HepG2 (cell line): ENCODE measurements around the gene MUL1. TPM values are rescaled to one million over a fixed set of nuclear protein-coding genes. Genes with fewer than 3 reads are reported as not detected.
A peak's percentile ranks its signal among the peaks of the same experiment; 100 is the strongest.

Experiments
- ATF7-NPFF ChIP-seq: sonication (generic); formaldehyde crosslinking; IDR thresholded peaks from 2 replicates; pipeline ENCODE4 v1.8.1; 2023; ENCODE audit warnings: mild to moderate bottlenecking, low read depth, missing genetic modification reagents, moderate library complexity
- IRF2 ChIP-seq: IDR thresholded peaks from 2 replicates; pipeline ENCODE4 v1.6.1; 2018; ENCODE audit warnings: missing genetic modification reagents, missing compliant biosample characterization
- NCOR1 ChIP-seq: fragments of 200-600 bp; sonication (generic); IDR thresholded peaks from 2 replicates; pipeline ENCODE4 v1.7.0; 2017; ENCODE audit warnings: antibody characterized with exemption, low read length, borderline replicate concordance
- NR1H2 ChIP-seq: sonication (generic); formaldehyde crosslinking; IDR thresholded peaks from 2 replicates; pipeline ENCODE4 v1.8.1; 2022; ENCODE audit warnings: low read depth, missing genetic modification reagents, borderline replicate concordance
- PHF8 ChIP-seq: sonication (generic); formaldehyde crosslinking; IDR thresholded peaks from 2 replicates; pipeline ENCODE4 v1.5.0; 2020; ENCODE audit warnings: missing genetic modification reagents
- PRDM10 ChIP-seq: sonication (generic); formaldehyde crosslinking; IDR thresholded peaks from 2 replicates; pipeline ENCODE4 v1.4.0; 2020; ENCODE audit warnings: low read depth, missing genetic modification reagents
- RBFOX2 ChIP-seq: fragments of 200-400 bp; formaldehyde crosslinking; IDR thresholded peaks from 2 replicates; pipeline ENCODE4 v1.6.1; 2017; ENCODE audit warnings: low read depth, mild to moderate bottlenecking, low read length
- TGIF2 ChIP-seq: IDR thresholded peaks from 2 replicates; pipeline ENCODE4 v1.6.1; 2016; ENCODE audit warnings: control low read depth, missing compliant biosample characterization
- ZGPAT ChIP-seq: IDR thresholded peaks from 2 replicates; pipeline ENCODE4 v1.6.1; 2016; ENCODE audit warnings: mild to moderate bottlenecking
- ZHX1 ChIP-seq: sonication (generic); formaldehyde crosslinking; IDR thresholded peaks from 2 replicates; pipeline ENCODE4 v1.8.1; 2022; ENCODE audit warnings: low read depth, mild to moderate bottlenecking, missing genetic modification reagents
- ZNF296 ChIP-seq: sonication (generic); formaldehyde crosslinking; conservative IDR thresholded peaks from 2 replicates; pipeline ENCODE4 v1.5.0; 2020; ENCODE audit warnings: mild to moderate bottlenecking, missing genetic modification reagents
- ZNF605 ChIP-seq: sonication (generic); formaldehyde crosslinking; IDR thresholded peaks from 2 replicates; pipeline ENCODE4 v1.8.0; 2022; ENCODE audit warnings: mild to moderate bottlenecking, missing genetic modification reagents
- ZNF713 ChIP-seq: sonication (generic); formaldehyde crosslinking; IDR thresholded peaks from 2 replicates; pipeline ENCODE4 v1.4.0; 2020; ENCODE audit warnings: mild to moderate bottlenecking, missing genetic modification reagents
- ZNF747 ChIP-seq: sonication (generic); formaldehyde crosslinking; IDR thresholded peaks from 2 replicates; pipeline ENCODE4 v1.8.1; 2023; ENCODE audit warnings: missing genetic modification reagents, mild to moderate bottlenecking, borderline replicate concordance
- ZNF883 ChIP-seq: sonication (generic); formaldehyde crosslinking; IDR thresholded peaks from 2 replicates; pipeline ENCODE4 v1.5.1; 2020; ENCODE audit warnings: mild to moderate bottlenecking, missing genetic modification reagents; ENCODE audit errors: not compliant biosample characterization
- ZSCAN30 ChIP-seq: sonication (generic); formaldehyde crosslinking; IDR thresholded peaks from 2 replicates; pipeline ENCODE4 v1.5.0; 2020; ENCODE audit warnings: mild to moderate bottlenecking, missing genetic modification reagents
- polyA plus RNA-seq, 8 experiments: library from polyadenylated mRNA; depleted of rRNA in 3 of 8; stranded (reverse) in 7 of 8; unstranded in 1 of 8; fragments of >200 nt; fragmentation: Illumina TruSeq in 4 of 8; extraction: Trizol in 4 of 8; gene quantifications; 2 replicates each; pipeline versions ENCODE4 v1.2.1 to v1.2.3, GENCODE V29; 2011 to 2016; ENCODE audit warnings: low read depth in 4 of 8, missing spikeins in 1 of 8, mixed read lengths in 1 of 8; ENCODE audit not compliant: insufficient read depth in 1 of 8
- total RNA-seq, 5 experiments: library from RNA; depleted of rRNA; stranded (reverse); fragments of >200 nt; fragmentation: Illumina TruSeq; extraction: Trizol; gene quantifications; 2 replicates each; pipeline ENCODE4 v1.2.3, GENCODE V29; 2016; ENCODE audit warnings: low read depth in 1 of 5
- TF ChIP-seq, protein P1 (sequence below): IDR thresholded peaks from 2 replicates; pipeline ENCODE4 v1.6.1; 2018; ENCODE audit warnings: missing genetic modification reagents
- TF ChIP-seq, protein P2 (sequence below): IDR thresholded peaks from 2 replicates; pipeline ENCODE4 v1.6.1; 2016; ENCODE audit warnings: low read depth

The MUL1 gene
- total and polyA plus RNA-seq, 2 of the 13 experiments (the other 11 are each of a cell fraction or from before 2014, with no cell fraction given): 21.5 to 26.5 TPM

DNA sequence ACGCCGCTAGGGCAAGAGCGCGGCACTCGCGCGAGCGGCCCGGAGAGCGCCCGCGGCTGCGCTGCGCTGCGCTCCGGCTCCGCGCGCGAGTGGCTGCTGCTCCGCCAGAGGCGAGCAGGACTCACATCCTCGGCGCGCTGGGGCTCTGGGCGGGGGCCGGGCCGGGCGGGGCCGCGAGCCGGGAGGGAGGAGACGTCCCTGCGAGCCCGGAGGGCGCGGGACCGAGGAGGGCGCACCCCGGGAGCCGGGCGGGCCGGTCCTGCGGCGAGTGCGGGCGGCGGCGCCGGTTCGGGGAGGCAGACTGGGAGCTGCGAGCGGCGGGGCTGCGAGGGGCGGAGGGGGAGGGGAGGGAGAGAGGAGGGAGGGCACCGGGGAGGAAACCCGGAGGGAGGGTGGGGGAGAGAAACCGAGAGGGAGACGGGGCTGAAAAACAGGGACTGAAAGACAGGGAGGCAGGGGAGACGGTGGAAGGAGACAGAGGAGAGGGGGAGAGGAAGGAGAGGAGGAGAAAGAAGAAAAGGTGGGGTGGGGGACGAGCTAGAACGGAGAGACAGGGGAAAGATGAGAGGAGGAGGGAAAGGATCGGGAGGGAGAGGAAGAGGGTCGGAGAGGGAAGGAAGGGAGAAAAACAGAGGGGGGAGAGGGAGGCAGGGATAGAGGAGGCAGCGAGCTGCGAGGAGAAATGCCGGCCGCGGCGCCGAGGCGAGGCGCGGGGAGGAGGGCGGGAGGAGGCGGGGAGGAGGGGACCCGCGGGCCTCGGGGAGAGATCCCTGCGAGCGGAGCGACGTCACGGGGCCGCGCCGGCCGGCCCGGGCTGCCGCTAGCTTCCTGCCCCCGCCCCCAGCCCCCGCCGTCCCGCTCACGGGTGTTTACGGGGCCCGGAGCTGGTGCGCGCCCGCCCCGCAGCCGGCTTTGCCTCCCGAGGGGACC lies 22.2 kb downstream of the MUL1 start, which contains the start of gene CAMK2N1 (continued):
- TF ChIP-seq ZHX1 (CRISPR knock-in tag) (0 out of 2 replicates have a peak, but pooled peaks have one; percentile 21), ATF7-NPFF (peak; percentile 49; the same call in 1 of the 2 replicates), RBFOX2 (peak; percentile 33; the same call in 1 of the 2 replicates), PRDM10 (CRISPR knock-in tag) (no peak), ZNF713 (CRISPR knock-in tag) (no peak), ZGPAT (CRISPR knock-in tag) (no peak), ZSCAN30 (no peak), ZNF883 (no peak), ZNF605 (CRISPR knock-in tag) (no peak), IRF2 (no peak), NCOR1 (no peak), ZNF296 (CRISPR knock-in tag) (no peak), NR1H2 (CRISPR knock-in tag) (no peak), TGIF2 (CRISPR knock-in tag) (peak; percentile 29; the same call in 1 of the 2 replicates), ZNF747 (no peak), PHF8 (CRISPR knock-in tag) (no peak)
- TF ChIP-seq, protein P1, sequence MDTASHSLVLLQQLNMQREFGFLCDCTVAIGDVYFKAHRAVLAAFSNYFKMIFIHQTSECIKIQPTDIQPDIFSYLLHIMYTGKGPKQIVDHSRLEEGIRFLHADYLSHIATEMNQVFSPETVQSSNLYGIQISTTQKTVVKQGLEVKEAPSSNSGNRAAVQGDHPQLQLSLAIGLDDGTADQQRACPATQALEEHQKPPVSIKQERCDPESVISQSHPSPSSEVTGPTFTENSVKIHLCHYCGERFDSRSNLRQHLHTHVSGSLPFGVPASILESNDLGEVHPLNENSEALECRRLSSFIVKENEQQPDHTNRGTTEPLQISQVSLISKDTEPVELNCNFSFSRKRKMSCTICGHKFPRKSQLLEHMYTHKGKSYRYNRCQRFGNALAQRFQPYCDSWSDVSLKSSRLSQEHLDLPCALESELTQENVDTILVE (CRISPR knock-in tag): 0 out of 2 replicates have a peak, but pooled peaks have one; percentile 66
- TF ChIP-seq, protein P2, sequence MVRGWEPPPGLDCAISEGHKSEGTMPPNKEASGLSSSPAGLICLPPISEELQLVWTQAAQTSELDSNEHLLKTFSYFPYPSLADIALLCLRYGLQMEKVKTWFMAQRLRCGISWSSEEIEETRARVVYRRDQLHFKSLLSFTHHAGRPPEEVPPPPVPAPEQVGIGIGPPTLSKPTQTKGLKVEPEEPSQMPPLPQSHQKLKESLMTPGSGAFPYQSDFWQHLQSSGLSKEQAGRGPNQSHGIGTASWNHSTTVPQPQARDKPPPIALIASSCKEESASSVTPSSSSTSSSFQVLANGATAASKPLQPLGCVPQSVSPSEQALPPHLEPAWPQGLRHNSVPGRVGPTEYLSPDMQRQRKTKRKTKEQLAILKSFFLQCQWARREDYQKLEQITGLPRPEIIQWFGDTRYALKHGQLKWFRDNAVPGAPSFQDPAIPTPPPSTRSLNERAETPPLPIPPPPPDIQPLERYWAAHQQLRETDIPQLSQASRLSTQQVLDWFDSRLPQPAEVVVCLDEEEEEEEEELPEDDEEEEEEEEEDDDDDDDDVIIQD (CRISPR knock-in tag): no peak
